WERI-Rb-1 (cell line): ENCODE measurements around the gene TMCO4.

ENCODE experiments used
- DNase-seq: peaks from one replicate; pipeline ENCODE4 v3.0.0-alpha.2; 2020
- H3K27ac ChIP-seq: fragments of 250-450 bp; sonication (Bioruptor Pico); 2 replicates; pipeline ENCODE4 v1.5.1; 2020; ENCODE audit warnings: mild to moderate bottlenecking, moderate library complexity
- H3K27me3 ChIP-seq: fragments of 250-450 bp; sonication (Bioruptor Pico); 2 replicates; pipeline ENCODE4 v1.5.1; 2021; ENCODE audit warnings: mild to moderate bottlenecking, low read depth, moderate library complexity; ENCODE audit not compliant: insufficient read depth, severe bottlenecking
- H3K36me3 ChIP-seq: fragments of 250-450 bp; sonication (Bioruptor Pico); 2 replicates; pipeline ENCODE4 v1.5.1; 2020; ENCODE audit warnings: mild to moderate bottlenecking, moderate library complexity
- H3K4me3 ChIP-seq: 2 replicates; pipeline ENCODE4 v1.5.1; 2011; ENCODE audit warnings: low read depth, mild to moderate bottlenecking, control low read depth, low read length
- H3K9me3 ChIP-seq: fragments of 250-450 bp; sonication (Bioruptor Pico); 2 replicates; pipeline ENCODE4 v1.5.1; 2021; ENCODE audit warnings: mild to moderate bottlenecking, moderate library complexity; ENCODE audit not compliant: severe bottlenecking
- CTCF ChIP-seq: IDR thresholded peaks from 2 replicates; pipeline ENCODE4 v1.5.1; 2011; ENCODE audit warnings: low read depth, mild to moderate bottlenecking, control low read depth, inconsistent platforms, low read length

Gene TMCO4

DNA sequence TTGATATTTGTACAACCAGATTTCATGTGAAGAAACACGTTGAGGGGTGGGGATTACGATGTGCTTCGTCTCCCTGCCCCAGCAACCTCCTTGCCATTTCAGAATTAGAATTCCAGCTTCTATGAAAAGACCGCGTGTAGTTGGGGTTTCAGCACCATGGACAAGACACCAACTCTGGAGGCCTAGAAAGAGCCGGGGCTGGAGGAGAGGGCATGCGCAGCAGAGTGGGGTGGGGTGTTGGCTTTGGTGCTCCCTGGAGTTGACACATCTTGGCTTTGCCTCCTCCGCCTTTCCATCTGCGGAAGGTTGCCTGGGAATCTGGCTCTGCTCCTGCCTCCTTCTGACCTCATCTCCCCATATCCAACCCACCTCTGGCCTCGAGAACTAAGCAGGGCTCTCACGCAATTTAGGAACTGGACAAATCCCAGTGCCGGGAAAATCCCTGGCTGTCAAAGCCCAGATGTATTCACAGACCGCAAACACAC is 123.2 kb downstream of the TMCO4 start:
- Histone ChIP-seq H3K4me3 (no peak overlapping the region), H3K9me3 (no peaks in the 10 kb centered on the region), H3K27ac (no peak overlapping the region), H3K36me3 (no peaks in the 10 kb centered on the region), H3K27me3 (no peaks in the 10 kb centered on the region)
- TF ChIP-seq CTCF: no peak
- DNase-seq: no peak

DNA sequence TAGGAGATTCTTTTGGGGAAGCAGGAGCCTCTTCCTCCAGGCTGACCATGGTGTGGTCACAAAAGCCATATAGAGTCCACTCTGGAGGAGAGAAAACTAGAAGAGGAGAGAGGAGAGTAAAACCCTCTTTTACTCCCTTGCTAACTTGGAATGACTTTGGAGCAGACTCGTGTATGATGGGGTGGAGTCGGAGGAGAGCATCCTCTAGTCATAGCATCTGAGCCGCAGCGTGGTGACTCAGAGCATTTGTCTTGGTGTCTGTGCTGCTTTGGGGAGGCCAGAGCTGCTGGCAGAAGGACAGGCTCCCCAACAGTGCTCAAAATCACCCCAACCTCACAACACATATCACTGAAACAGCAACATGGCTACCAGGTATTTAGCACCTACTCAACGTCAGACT is 123.9 kb downstream of the TMCO4 start:
- TF ChIP-seq CTCF: no peak
- DNase-seq: no peak
- H3K9me3 ChIP-seq: no peaks in the 10 kb centered on the region
- no peak overlapping the region for H3K27ac ChIP-seq
- H3K36me3 ChIP-seq: no peaks in the 10 kb centered on the region
- H3K4me3 ChIP-seq: no peak overlapping the region
- no peaks in the 10 kb centered on the region for H3K27me3 ChIP-seq

GRCh38 chr1:19672237-19672636 is 127.5 kb downstream of the TMCO4 start:
- no peak overlapping the region for H3K27ac ChIP-seq
- TF ChIP-seq CTCF: no peak
- no peak overlapping the region for H3K4me3 ChIP-seq

DNA sequence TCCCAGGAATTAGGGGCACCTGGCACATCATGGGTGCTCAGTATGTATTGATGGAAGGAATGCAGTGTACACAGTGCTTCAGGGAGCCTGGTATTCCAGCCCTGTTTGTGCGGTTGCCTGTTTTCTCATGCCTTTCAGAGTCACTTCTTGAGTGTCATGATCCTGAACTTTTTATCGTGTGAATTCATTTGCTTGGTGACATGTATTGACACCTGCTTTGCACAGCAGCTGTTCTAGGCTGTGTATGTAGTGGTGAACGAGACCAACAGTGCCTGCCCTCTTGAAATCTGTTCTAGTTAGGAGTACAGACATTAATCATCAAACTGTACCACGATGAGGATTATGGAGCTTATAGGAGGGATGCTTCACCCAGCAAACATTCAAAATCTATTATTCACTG is 128.9 kb downstream of the TMCO4 start:
- H3K27me3 ChIP-seq: no peaks in the 10 kb centered on the region
- no peak for DNase-seq
- no peaks in the 10 kb centered on the region for H3K36me3 ChIP-seq
- H3K9me3 ChIP-seq: no peaks in the 10 kb centered on the region
- no peak overlapping the region for H3K27ac ChIP-seq
- no peak for TF ChIP-seq CTCF
- no peak overlapping the region for H3K4me3 ChIP-seq

More at GRCh38 chr1:19672237-19672636, 127.5 kb downstream of the TMCO4 start:
- Histone ChIP-seq H3K27me3 (no peaks in the 10 kb centered on the region), H3K36me3 (no peaks in the 10 kb centered on the region), H3K9me3 (no peaks in the 10 kb centered on the region)
- no peak for DNase-seq

DNA sequence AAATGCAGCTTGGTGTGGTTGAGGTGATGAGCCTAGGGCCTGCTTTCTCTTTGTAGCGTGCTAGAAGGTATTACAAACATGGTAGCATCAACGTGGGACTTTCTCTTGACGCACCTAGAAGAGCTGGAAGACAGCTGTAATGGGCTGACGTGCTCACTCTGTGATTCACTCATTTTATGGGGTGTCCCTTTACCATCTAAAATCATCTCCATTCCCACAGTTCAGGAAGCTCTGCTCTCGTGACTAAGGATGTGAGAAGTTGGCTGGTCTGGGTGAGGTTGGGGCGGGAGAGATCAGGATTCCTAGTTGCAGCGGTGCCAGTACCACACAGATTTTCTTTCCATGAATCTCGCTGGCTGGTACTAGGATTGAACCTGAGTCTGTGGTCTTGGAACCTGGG is 130.8 kb downstream of the TMCO4 start:
- Histone ChIP-seq H3K36me3 (no peaks in the 10 kb centered on the region), H3K9me3 (no peaks in the 10 kb centered on the region), H3K27ac (no peak overlapping the region), H3K27me3 (no peaks in the 10 kb centered on the region), H3K4me3 (no peak overlapping the region)
- DNase-seq: no peak
- no peak for TF ChIP-seq CTCF
